Measurements from ENCODE around the gene UBA52. TPM values are rescaled to one million over a fixed set of nuclear protein-coding genes. Genes with fewer than 3 reads are reported as not detected.

The UBA52 gene
- total RNA-seq, 1 experiment from 2014 or later: 1,265 TPM

- no CpG with 5 or more reads among the region's 2 CpGs for WGBS (ENCODE audit: extremely low coverage, insufficient read length, low lambda C conversion rate)
Observed at GRCh38 chr19:18626906-18627305, 55.2 kb downstream of the UBA52 start.

More at GRCh38 chr19:18626906-18627305, 55.2 kb downstream of the UBA52 start:
- DNase-seq: no peak
- Histone ChIP-seq H2BK12ac (ENCODE audit: insufficient read length, low read depth, low read length) (no peak overlapping the region), H4K5ac (ENCODE audit: insufficient read length, low read depth, low read length) (no peak overlapping the region), H3K18ac (ENCODE audit: insufficient read length, low read depth, low read length) (no peak overlapping the region), H3K79me2 (ENCODE audit: insufficient read depth, low read length) (no peaks in the 10 kb centered on the region), H3K9ac (ENCODE audit: extremely low read depth, insufficient read length, low read length) (no peak overlapping the region), H3K4me2 (ENCODE audit: insufficient read depth, insufficient read length, low read length) (no peak overlapping the region), H2BK20ac (ENCODE audit: low read depth, low read length, poor library complexity, severe bottlenecking) (no peak overlapping the region), H3K14ac (ENCODE audit: insufficient read depth, low read length) (no peak overlapping the region), H3K23me2 (ENCODE audit: insufficient read length, low read depth, low read length, poor library complexity, severe bottlenecking) (no peaks in the 10 kb centered on the region), H2BK120ac (ENCODE audit: low read depth, low read length, poor library complexity, severe bottlenecking) (no peak overlapping the region), H3K23ac (ENCODE audit: insufficient read length, low read depth, low read length) (no peak overlapping the region), H2BK5ac (ENCODE audit: insufficient read length, low read length) (no peak overlapping the region), H3K27ac (ENCODE audit: insufficient read length, low read depth, low read length) (no peak overlapping the region), H4K20me1 (ENCODE audit: control insufficient read depth, insufficient read depth, insufficient read length) (no peaks in the 10 kb centered on the region), H4K8ac (replicated peaks; ENCODE audit: insufficient read length, low read depth, low read length) (no peak overlapping the region), H2AFZ (ENCODE audit: low read length) (no peak overlapping the region), H3K79me1 (ENCODE audit: insufficient read depth, low read depth, low read length, poor library complexity, severe bottlenecking) (no peaks in the 10 kb centered on the region), H3T11ph (ENCODE audit: low read length) (no peak overlapping the region), H2AK5ac (ENCODE audit: insufficient read length, low read length) (no peak overlapping the region), H3K4ac (ENCODE audit: low read depth, low read length) (no peak overlapping the region), H3K9me3 (ENCODE audit: control insufficient read depth, low read depth, low read length) (no peaks in the 10 kb centered on the region), H3K27me3 (ENCODE audit: insufficient read depth, low read length) (no peaks in the 10 kb centered on the region), H3K4me1 (ENCODE audit: insufficient read depth, low read length) (no peaks in the 10 kb centered on the region), H3K56ac (ENCODE audit: insufficient read length, low read depth, low read length) (no peak overlapping the region), H2BK15ac (ENCODE audit: low read depth, low read length) (no peak overlapping the region), H4K91ac (ENCODE audit: insufficient read length, low read depth, low read length) (no peak overlapping the region)
- Mint-ChIP-seq H3K36me3 (ENCODE audit: insufficient read depth in 1 of 3, low read depth in 3 of 3) (no peaks in the 10 kb centered on the region), H3K4me3 (no peak overlapping the region), H3K9me3 (no peaks in the 10 kb centered on the region; a peak in 1 of 5 replicates), H3K27me3 (ENCODE audit: low read depth) (peaks cover 54% of the 10 kb centered on the region), H3K4me1 (no peaks in the 10 kb centered on the region), H3K27ac (no peak overlapping the region)
- TF ChIP-seq CTCF (conservative IDR thresholded peaks at IDR 0.05): no peak

Other genes starting within 250 kb of the UBA52 start
- 342 and 344 TPM in 2 replicates for gene LSM4, start 248.8 kb upstream of the UBA52 start, total RNA-seq (2021)
- 61.4 and 64.8 TPM in 2 replicates for gene PGPEP1, start 231.3 kb upstream of the UBA52 start, total RNA-seq (2021)
- 5.7 and 7.0 TPM in 2 replicates for gene GDF15, start 185.7 kb upstream of the UBA52 start, total RNA-seq (2021)
- 0.18 TPM in 1 of 2 replicates, not detected in the other for gene LRRC25, start 174.2 kb upstream of the UBA52 start, total RNA-seq (2021)
- gene SSBP4, start 152.5 kb upstream of the UBA52 start, total RNA-seq (2021): 46.1 and 50.0 TPM in 2 replicates
- 241 and 255 TPM in 2 replicates for gene ISYNA1, start 133.7 kb upstream of the UBA52 start, total RNA-seq (2021)
- 15.5 and 17.0 TPM in 2 replicates for gene ELL, start 49.8 kb upstream of the UBA52 start, total RNA-seq (2021)
- gene FKBP8, start 28.3 kb upstream of the UBA52 start, total RNA-seq (2021): 308 and 310 TPM in 2 replicates
- gene KXD1, start 14.0 kb upstream of the UBA52 start, total RNA-seq (2021): 138 and 143 TPM in 2 replicates
- gene REX1BD, start 16.9 kb downstream of the UBA52 start, total RNA-seq (2021): 72.3 and 79.0 TPM in 2 replicates
- gene CRLF1, start 34.9 kb downstream of the UBA52 start, total RNA-seq (2021): 13.9 and 16.2 TPM in 2 replicates
- gene TMEM59L, start 41.0 kb downstream of the UBA52 start, total RNA-seq (2021): 11.2 and 12.0 TPM in 2 replicates
- gene KLHL26, start 65.2 kb downstream of the UBA52 start, total RNA-seq (2021): 9.8 and 10.7 TPM in 2 replicates
- gene CRTC1, start 111.8 kb downstream of the UBA52 start, total RNA-seq (2021): 19.0 and 19.1 TPM in 2 replicates
- 0.15 TPM in 1 of 2 replicates, not detected in the other for gene COMP, start 219.4 kb downstream of the UBA52 start, total RNA-seq (2021)

Data from H9 (cell line).